HCT116 (cell line): ENCODE data around the gene PLA2G2E. TPM values are rescaled to one million over a fixed set of nuclear protein-coding genes. Genes with fewer than 3 reads are reported as not detected.

ENCODE experiments used
- ATAC-seq: fragments of 200-7000 bp; cut with Tn5 transposase; 2 replicates; pipeline ENCODE4 v1.9.1; 2020; ENCODE audit warnings: mild to moderate bottlenecking, moderate library complexity
- BruUV-seq: library from RNA; stranded (reverse); fragments of 400-500 nt; replicated peaks from 2 replicates; lab custom pipeline; 2021; lab: Mats Ljungman, UMichigan
- CTCF ChIA-PET: fragments of 300-600 bp; sonication (Branson Sonifier 250); formaldehyde crosslinking; loops from one replicate; lab custom pipeline; 2021; ENCODE audit warnings: antibody characterized with exemption; lab: Charles Lee
- POLR2A ChIA-PET: fragments of 300-600, 350-600 bp; sonication (Branson Sonifier 250); formaldehyde crosslinking; loops from one replicate; lab custom pipeline; 2021; ENCODE audit warnings: antibody characterized with exemption; lab: Charles Lee
- RAD21 ChIA-PET, 2 experiments: fragments of 300-600 bp; sonication (Branson Sonifier 250); formaldehyde crosslinking; loops; one replicate each; lab custom pipeline; 2023; ENCODE audit warnings: low total read pairs in 2 of 2; ENCODE audit not compliant: uncharacterized antibody in 2 of 2, unreplicated experiment in 2 of 2, low non-redundant PET in 1 of 2; lab: Charles Lee
- DNase-seq: peaks from one replicate; pipeline ENCODE4 v3.0.0-alpha.2; 2010; ENCODE audit warnings: low read depth, low spot score
- H2AFZ ChIP-seq: fragments of 200-600 bp; shearing (Covaris generic), sonication (generic); 2 replicates; pipeline ENCODE4 v1.6.1; 2017; ENCODE audit warnings: low read depth, mixed run types, mixed read lengths, antibody characterized with exemption, low read length; ENCODE audit not compliant: poor library complexity, severe bottlenecking
- H3K27ac ChIP-seq: 2 replicates; pipeline ENCODE4 v1.5.1; 2012; ENCODE audit warnings: low read depth, low read length
- H3K27me3 ChIP-seq: fragments of 200-600 bp; sonication (generic); 2 replicates; pipeline ENCODE4 v1.6.1; 2016; ENCODE audit warnings: mixed run types, low read length, mixed read lengths; ENCODE audit not compliant: insufficient read depth
- H3K36me3 ChIP-seq, 2 experiments: fragments of 200-500 bp in 1 of 2; fragments of 200-600 bp in 1 of 2; sonication (Bioruptor generic) in 1 of 2; sonication (generic) in 1 of 2; 2 replicates each; pipeline versions ENCODE4 v1.5.1 to v1.6.1; 2014 to 2016; ENCODE audit warnings: low read length in 2 of 2, inconsistent platforms in 1 of 2, mixed read lengths in 1 of 2, mixed run types in 1 of 2; ENCODE audit not compliant: insufficient read depth in 2 of 2, control insufficient read depth in 1 of 2
- H3K4me1 ChIP-seq, 2 experiments: fragments of 200-600 bp in 1 of 2; sonication (generic) in 1 of 2; 2 replicates each; pipeline versions ENCODE4 v1.5.1 to v1.6.1; 2012 to 2017; ENCODE audit warnings: low read length in 2 of 2, inconsistent platforms in 1 of 2, mild to moderate bottlenecking in 1 of 2, mixed read lengths in 1 of 2, mixed run types in 1 of 2, moderate library complexity in 1 of 2; ENCODE audit not compliant: insufficient read depth in 2 of 2, control insufficient read depth in 1 of 2
- H3K4me2 ChIP-seq: fragments of 200-600 bp; sonication (generic); 2 replicates; pipeline ENCODE4 v1.6.1; 2017; ENCODE audit warnings: mixed run types, low read length, mixed read lengths
- H3K4me3 ChIP-seq, 2 experiments: fragments of 200-600 bp in 1 of 2; sonication (generic) in 1 of 2; replicated peaks in 1 of 2; 2 replicates each; pipeline ENCODE4 v1.5.1; 2011 to 2016; ENCODE audit warnings: low read length in 2 of 2, control low read depth in 1 of 2, low read depth in 1 of 2, mild to moderate bottlenecking in 1 of 2, mixed read lengths in 1 of 2, mixed run types in 1 of 2
- H3K79me2 ChIP-seq: fragments of 200-600 bp; sonication (generic); 2 replicates; pipeline ENCODE4 v1.6.1; 2017; ENCODE audit warnings: mild to moderate bottlenecking, mixed run types, low read length, moderate library complexity, mixed read lengths; ENCODE audit not compliant: insufficient read depth
- H3K9ac ChIP-seq: fragments of 200-600 bp; sonication (generic); 2 replicates; pipeline ENCODE4 v1.6.1; 2016; ENCODE audit warnings: low read length, mixed read lengths
- H3K9me2 ChIP-seq: fragments of 200-600 bp; sonication (generic), shearing (Covaris generic); 2 replicates; pipeline ENCODE4 v1.6.1; 2017; ENCODE audit warnings: mixed run types, mild to moderate bottlenecking, moderate library complexity; ENCODE audit not compliant: insufficient read depth
- H3K9me3 ChIP-seq, 2 experiments: fragments of 200-500 bp in 1 of 2; fragments of 200-600 bp in 1 of 2; sonication (Bioruptor generic) in 1 of 2; sonication (generic) in 1 of 2; 2 replicates each; pipeline ENCODE4 v1.6.1; 2014 to 2017; ENCODE audit warnings: low read length in 2 of 2, mixed read lengths in 2 of 2, inconsistent platforms in 1 of 2, low read depth in 1 of 2, mild to moderate bottlenecking in 1 of 2, mixed run types in 1 of 2, moderate library complexity in 1 of 2; ENCODE audit not compliant: control insufficient read depth in 1 of 2, insufficient read depth in 1 of 2
- H4K20me1 ChIP-seq: fragments of 200-600 bp; sonication (generic), shearing (Covaris generic); 2 replicates; pipeline ENCODE4 v1.6.1; 2017; ENCODE audit warnings: mixed run types, mild to moderate bottlenecking, moderate library complexity; ENCODE audit not compliant: insufficient read depth
- ATF3 ChIP-seq: IDR thresholded peaks from 2 replicates; pipeline ENCODE4 v1.6.1; 2012
- CEBPB ChIP-seq: IDR thresholded peaks from 2 replicates; pipeline ENCODE4 v1.6.1; 2012; ENCODE audit warnings: low read depth
- EGR1 ChIP-seq: IDR thresholded peaks from 2 replicates; pipeline ENCODE4 v1.6.1; 2012; ENCODE audit warnings: low read depth
- ELF1 ChIP-seq: IDR thresholded peaks from 2 replicates; pipeline ENCODE4 v1.6.1; 2012; ENCODE audit warnings: low read depth, borderline replicate concordance
- EZH2 ChIP-seq: fragments of 200-600 bp; sonication (generic); IDR thresholded peaks from 2 replicates; pipeline ENCODE4 v1.6.1; 2017; ENCODE audit warnings: antibody characterized with exemption, mixed run types
- FOSL1 ChIP-seq: IDR thresholded peaks from 2 replicates; pipeline ENCODE4 v1.6.1; 2012; ENCODE audit warnings: low read depth
- JUND ChIP-seq: IDR thresholded peaks from 2 replicates; pipeline ENCODE4 v1.6.1; 2012
- MAX ChIP-seq: IDR thresholded peaks from 2 replicates; pipeline ENCODE4 v1.6.1; 2012
- POLR2AphosphoS5 ChIP-seq: IDR thresholded peaks from 2 replicates; pipeline ENCODE4 v1.6.1; 2011; ENCODE audit warnings: mild to moderate bottlenecking, low read depth, low read length, moderate library complexity
- RAD21 ChIP-seq: IDR thresholded peaks from 2 replicates; pipeline ENCODE4 v1.6.1; 2012; ENCODE audit warnings: low read depth, mild to moderate bottlenecking
- SIN3A ChIP-seq: IDR thresholded peaks from 2 replicates; pipeline ENCODE4 v1.6.1; 2012; ENCODE audit warnings: low read depth
- SP1 ChIP-seq: IDR thresholded peaks from 2 replicates; pipeline ENCODE4 v1.6.1; 2012; ENCODE audit warnings: low read depth
- SRF ChIP-seq: IDR thresholded peaks from 2 replicates; pipeline ENCODE4 v1.6.1; 2012; ENCODE audit warnings: low read depth
- TCF7L2 ChIP-seq: IDR thresholded peaks from 2 replicates; pipeline ENCODE4 v1.7.0; 2011; ENCODE audit warnings: borderline replicate concordance, inconsistent platforms; ENCODE audit not compliant: insufficient read depth, insufficient read length; ENCODE audit errors: extremely low read depth
- YY1 ChIP-seq: IDR thresholded peaks from 2 replicates; pipeline ENCODE4 v1.6.1; 2011; ENCODE audit warnings: low read length, low read depth, moderate library complexity, mild to moderate bottlenecking; ENCODE audit not compliant: insufficient replicate concordance; ENCODE audit errors: extremely low read depth
- ZFX ChIP-seq: fragments of 450-650 bp; IDR thresholded peaks from 2 replicates; pipeline ENCODE4 v1.6.1; 2017
- ZNF274 ChIP-seq: fragments of 200-500 bp; sonication (Bioruptor generic); IDR thresholded peaks from 2 replicates; pipeline ENCODE4 v1.6.1; 2014; ENCODE audit warnings: mild to moderate bottlenecking, low read depth, low read length, inconsistent platforms
- intact Hi-C: fragments of 100-400 bp; cut with micrococcal nuclease; formaldehyde crosslinking; loops from 2 replicates; pipeline ENCODE4 v1.10.0; 2022
- total RNA-seq: library from RNA; stranded (reverse); gene quantifications from one replicate; pipeline ENCODE4 v1.2.1, GENCODE V29; 2021; ENCODE audit not compliant: unreplicated experiment
- TF ChIP-seq, protein P1 (sequence below): IDR thresholded peaks from 2 replicates; pipeline ENCODE4 v1.6.1; 2012; ENCODE audit warnings: low read depth
- TF ChIP-seq, protein P2 (sequence below): IDR thresholded peaks from 2 replicates; pipeline ENCODE4 v1.6.1; 2011; ENCODE audit warnings: mild to moderate bottlenecking, low read length, moderate library complexity; ENCODE audit not compliant: insufficient replicate concordance; ENCODE audit errors: extremely low read depth

PLA2G2E gene
- total RNA-seq, 1 experiment from 2014 or later: not detected

- no TSS peak for BruUV-seq
- H3K9me3 ChIP-seq: no peaks in the 10 kb centered on the region
- CTCF ChIA-PET: interaction anchor here (0.5 to 0.8 kb wide), 2 partner anchors 162 to 1475 kb away, joined by 3 read pairs; no protein-coding TSS in a partner anchor
- POLR2A ChIA-PET: no interaction called here
- no peak for TF ChIP-seq RAD21
- TF ChIP-seq, protein P1, sequence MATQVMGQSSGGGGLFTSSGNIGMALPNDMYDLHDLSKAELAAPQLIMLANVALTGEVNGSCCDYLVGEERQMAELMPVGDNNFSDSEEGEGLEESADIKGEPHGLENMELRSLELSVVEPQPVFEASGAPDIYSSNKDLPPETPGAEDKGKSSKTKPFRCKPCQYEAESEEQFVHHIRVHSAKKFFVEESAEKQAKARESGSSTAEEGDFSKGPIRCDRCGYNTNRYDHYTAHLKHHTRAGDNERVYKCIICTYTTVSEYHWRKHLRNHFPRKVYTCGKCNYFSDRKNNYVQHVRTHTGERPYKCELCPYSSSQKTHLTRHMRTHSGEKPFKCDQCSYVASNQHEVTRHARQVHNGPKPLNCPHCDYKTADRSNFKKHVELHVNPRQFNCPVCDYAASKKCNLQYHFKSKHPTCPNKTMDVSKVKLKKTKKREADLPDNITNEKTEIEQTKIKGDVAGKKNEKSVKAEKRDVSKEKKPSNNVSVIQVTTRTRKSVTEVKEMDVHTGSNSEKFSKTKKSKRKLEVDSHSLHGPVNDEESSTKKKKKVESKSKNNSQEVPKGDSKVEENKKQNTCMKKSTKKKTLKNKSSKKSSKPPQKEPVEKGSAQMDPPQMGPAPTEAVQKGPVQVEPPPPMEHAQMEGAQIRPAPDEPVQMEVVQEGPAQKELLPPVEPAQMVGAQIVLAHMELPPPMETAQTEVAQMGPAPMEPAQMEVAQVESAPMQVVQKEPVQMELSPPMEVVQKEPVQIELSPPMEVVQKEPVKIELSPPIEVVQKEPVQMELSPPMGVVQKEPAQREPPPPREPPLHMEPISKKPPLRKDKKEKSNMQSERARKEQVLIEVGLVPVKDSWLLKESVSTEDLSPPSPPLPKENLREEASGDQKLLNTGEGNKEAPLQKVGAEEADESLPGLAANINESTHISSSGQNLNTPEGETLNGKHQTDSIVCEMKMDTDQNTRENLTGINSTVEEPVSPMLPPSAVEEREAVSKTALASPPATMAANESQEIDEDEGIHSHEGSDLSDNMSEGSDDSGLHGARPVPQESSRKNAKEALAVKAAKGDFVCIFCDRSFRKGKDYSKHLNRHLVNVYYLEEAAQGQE: no peak
- no peak for TF ChIP-seq EGR1
- TF ChIP-seq ATF3: no peak
- TF ChIP-seq FOSL1: no peak
- no peak for TF ChIP-seq SRF
- TF ChIP-seq MAX: no peak
- TF ChIP-seq YY1: no peak
- no peak for TF ChIP-seq TCF7L2
- TF ChIP-seq SIN3A: no peak
- no peak for TF ChIP-seq CEBPB
- no peak for TF ChIP-seq ZFX
- TF ChIP-seq POLR2AphosphoS5: no peak
- no peak for TF ChIP-seq SP1
- TF ChIP-seq ZNF274: no peak
- TF ChIP-seq, protein P2, sequence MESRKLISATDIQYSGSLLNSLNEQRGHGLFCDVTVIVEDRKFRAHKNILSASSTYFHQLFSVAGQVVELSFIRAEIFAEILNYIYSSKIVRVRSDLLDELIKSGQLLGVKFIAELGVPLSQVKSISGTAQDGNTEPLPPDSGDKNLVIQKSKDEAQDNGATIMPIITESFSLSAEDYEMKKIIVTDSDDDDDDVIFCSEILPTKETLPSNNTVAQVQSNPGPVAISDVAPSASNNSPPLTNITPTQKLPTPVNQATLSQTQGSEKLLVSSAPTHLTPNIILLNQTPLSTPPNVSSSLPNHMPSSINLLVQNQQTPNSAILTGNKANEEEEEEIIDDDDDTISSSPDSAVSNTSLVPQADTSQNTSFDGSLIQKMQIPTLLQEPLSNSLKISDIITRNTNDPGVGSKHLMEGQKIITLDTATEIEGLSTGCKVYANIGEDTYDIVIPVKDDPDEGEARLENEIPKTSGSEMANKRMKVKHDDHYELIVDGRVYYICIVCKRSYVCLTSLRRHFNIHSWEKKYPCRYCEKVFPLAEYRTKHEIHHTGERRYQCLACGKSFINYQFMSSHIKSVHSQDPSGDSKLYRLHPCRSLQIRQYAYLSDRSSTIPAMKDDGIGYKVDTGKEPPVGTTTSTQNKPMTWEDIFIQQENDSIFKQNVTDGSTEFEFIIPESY: no peak
- TF ChIP-seq EZH2: no peak
- no peak for TF ChIP-seq JUND
- no peak for TF ChIP-seq ELF1
- no peaks in the 10 kb centered on the region for H3K9me2 ChIP-seq
- H3K4me1 ChIP-seq: peaks cover 0 to 6% of the 10 kb centered on the region in 2 experiments; a peak in 3 of 4 replicates
- H3K9ac ChIP-seq: no peak overlapping the region
- no peaks in the 10 kb centered on the region for H3K27me3 ChIP-seq
- DNase-seq (no peak), ATAC-seq (no peak)
- H2AFZ ChIP-seq: no peak overlapping the region
- RAD21 ChIA-PET: no interaction called here
- H3K4me2 ChIP-seq: no peak overlapping the region
- intact Hi-C loops: no loop called here
- peaks cover 7% of the 10 kb centered on the region for H3K79me2 ChIP-seq
- H3K4me3 ChIP-seq: no peak overlapping the region
- no peaks in the 10 kb centered on the region for H4K20me1 ChIP-seq
- H3K27ac ChIP-seq: no peak overlapping the region
- H3K36me3 ChIP-seq: no peaks in the 10 kb centered on the region
These were observed 45.4 kb downstream of the PLA2G2E start for GRCh38 chr1:19877821-19878636.
